ENCODE measurements around the gene AXDND1.

AXDND1 gene

GRCh38 chr1:179341943-179342547 is 23.7 kb upstream of the AXDND1 start:
- ATAC-seq = no peak
- TF ChIP-seq ISL1 (CRISPR knock-in tag; IDR thresholded peaks at IDR 0.05) (no peak), ZNF8 (CRISPR knock-in tag; IDR thresholded peaks at IDR 0.05) (no peak), TCF4 (CRISPR knock-in tag; IDR thresholded peaks at IDR 0.05; ENCODE audit: borderline replicate concordance) (no peak), ZNF565 (CRISPR knock-in tag; conservative IDR thresholded peaks at IDR 0.05; ENCODE audit: low read depth) (no peak), TSHZ2 (CRISPR knock-in tag; IDR thresholded peaks at IDR 0.05) (no peak), TOX (CRISPR knock-in tag; IDR thresholded peaks at IDR 0.05; ENCODE audit: borderline replicate concordance) (no peak), ZFP3 (CRISPR knock-in tag; IDR thresholded peaks at IDR 0.05) (no peak), RARB (CRISPR knock-in tag; IDR thresholded peaks at IDR 0.05) (no peak), SNAI2 (CRISPR knock-in tag; IDR thresholded peaks at IDR 0.05) (no peak), ZFP30 (CRISPR knock-in tag; IDR thresholded peaks at IDR 0.05) (no peak), POU6F1 (CRISPR knock-in tag; IDR thresholded peaks at IDR 0.05; ENCODE audit: borderline replicate concordance, low read depth) (no peak), CREB5 (CRISPR knock-in tag; IDR thresholded peaks at IDR 0.05; ENCODE audit: low read depth) (no peak), ESRRG (CRISPR knock-in tag; IDR thresholded peaks at IDR 0.05) (no peak), PATZ1 (CRISPR knock-in tag; IDR thresholded peaks at IDR 0.05; ENCODE audit: borderline replicate concordance) (no peak), ZNF70 (CRISPR knock-in tag; IDR thresholded peaks at IDR 0.05) (no peak), ARNTL (CRISPR knock-in tag; IDR thresholded peaks at IDR 0.05; ENCODE audit: borderline replicate concordance, low read depth) (no peak), CSDC2 (CRISPR knock-in tag; IDR thresholded peaks at IDR 0.05) (no peak), GLIS3 (CRISPR knock-in tag; IDR thresholded peaks at IDR 0.05) (no peak)

- TF ChIP-seq ARNTL (CRISPR knock-in tag; IDR thresholded peaks at IDR 0.05; ENCODE audit: borderline replicate concordance, low read depth) (no peak), OSR1 (CRISPR knock-in tag; IDR thresholded peaks at IDR 0.05) (no peak), GLIS3 (CRISPR knock-in tag; IDR thresholded peaks at IDR 0.05) (no peak), PPARA (CRISPR knock-in tag; IDR thresholded peaks at IDR 0.05; ENCODE audit: borderline replicate concordance) (no peak), ZC3H10 (CRISPR knock-in tag; IDR thresholded peaks at IDR 0.05) (no peak)
- ATAC-seq = no peak
Measured at GRCh38 chr1:179342740-179343404, 22.9 kb upstream of the AXDND1 start.

- ATAC-seq = no peak
- TF ChIP-seq ARNTL (CRISPR knock-in tag; IDR thresholded peaks at IDR 0.05; ENCODE audit: borderline replicate concordance, low read depth) (no peak), SNAI2 (CRISPR knock-in tag; IDR thresholded peaks at IDR 0.05) (no peak), GLIS3 (CRISPR knock-in tag; IDR thresholded peaks at IDR 0.05) (no peak), ZC3H10 (CRISPR knock-in tag; IDR thresholded peaks at IDR 0.05) (no peak), CREB5 (CRISPR knock-in tag; IDR thresholded peaks at IDR 0.05; ENCODE audit: low read depth) (no peak), TSHZ2 (CRISPR knock-in tag; IDR thresholded peaks at IDR 0.05) (no peak), RARB (CRISPR knock-in tag; IDR thresholded peaks at IDR 0.05) (no peak), BACH2 (CRISPR knock-in tag; IDR thresholded peaks at IDR 0.05; ENCODE audit: borderline replicate concordance) (no peak), ZNF8 (CRISPR knock-in tag; IDR thresholded peaks at IDR 0.05) (no peak), OSR1 (CRISPR knock-in tag; IDR thresholded peaks at IDR 0.05) (no peak), TOX (CRISPR knock-in tag; IDR thresholded peaks at IDR 0.05; ENCODE audit: borderline replicate concordance) (no peak), ZNF565 (CRISPR knock-in tag; conservative IDR thresholded peaks at IDR 0.05; ENCODE audit: low read depth) (no peak)
Measured at GRCh38 chr1:179351281-179351680, 14.5 kb upstream of the AXDND1 start.

All from SK-N-SH treated with all-trans-retinoic acid at 6 μM for 48 hours (cell line).